Pancreas (tissue), 10 donors: ENCODE results near the gene ZBTB7C. TPM values are rescaled to one million over a fixed set of nuclear protein-coding genes. Genes with fewer than 3 reads are reported as not detected.

Experiments
- ATAC-seq, 4 donors: fragments of 200-7000 bp; cut with Tn5 transposase; one replicate each; pipeline versions ENCODE4 v1.8.0 to v1.9.1; 2020; ENCODE audit warnings: mild to moderate bottlenecking in 4 of 4, moderate library complexity in 4 of 4
- DNase-seq, 6 donors: peaks; one replicate each; pipeline ENCODE4 v3.0.0-alpha.2; 2020
- FAIRE-seq: peaks from 2 replicates; lab custom pipeline; 2012; peaks lifted over from hg19 to GRCh38; lab: Jason Lieb, UNC
- H3K27ac ChIP-seq, 4 donors: fragments of 200-600 bp; sonication (generic); 1 replicate in 3 of 4; 2 replicates in 1 of 4; pipeline versions ENCODE4 v1.5.0 to v1.8.0; 2020
- H3K27me3 ChIP-seq, 4 donors: fragments of 200-600 bp; one replicate each; pipeline ENCODE4 v1.8.0; 2021
- H3K36me3 ChIP-seq, 3 donors: fragments of 200-600 bp; sonication (generic) in 1 of 3; one replicate each; pipeline versions ENCODE4 v1.5.0 to v1.8.0; 2020 to 2021
- H3K4me1 ChIP-seq, 3 donors: fragments of 200-600 bp; one replicate each; pipeline ENCODE4 v1.8.0; 2021
- H3K4me3 ChIP-seq, 4 donors: fragments of 200-600 bp; sonication (generic) in 2 of 4; one replicate each; pipeline versions ENCODE4 v1.5.0 to v1.8.0; 2020 to 2021
- H3K9me3 ChIP-seq, 4 donors: fragments of 200-600 bp; one replicate each; pipeline ENCODE4 v1.8.0; 2021
- WGBS, 2 donors: extraction: QIAGEN DNeasy Blood & Tissue Kit; methylation state at CpG; one replicate each; pipeline ENCODE4 v1.1.7; 2013; 5-methylcytosine and 5-hydroxymethylcytosine counted together
- intact Hi-C, 3 donors: fragments of 100-400 bp; cut with DNase I; formaldehyde crosslinking; loops; one replicate each; pipeline versions ENCODE4 v1.11.1 to v1.14.2; 2022
- polyA plus RNA-seq, 2 donors: library from polyadenylated mRNA; stranded (reverse); fragments of 200-250 nt; gene quantifications; one replicate each; pipeline ENCODE4 v1.2.3, GENCODE V29; 2013
- total RNA-seq, 6 donors: library from RNA; stranded (reverse); fragmentation: NEBNext Ultra II Directional in 4 of 6; extraction: Animal tissue kit (Norgen Biotek cat#: 25700) in 4 of 6; gene quantifications; one replicate each; pipeline versions ENCODE4 v1.2.1 to v1.2.4, GENCODE V29; 2021 to 2023
- TF ChIP-seq, protein P1 (sequence below), 4 donors: fragments of 200-600 bp; sonication (generic) in 3 of 4; IDR thresholded peaks; one replicate each; pipeline versions ENCODE4 v1.5.0 to v1.8.0; 2021; ENCODE audit warnings: antibody characterized with exemption in 4 of 4
- donor health status: healthy with polysubstance abuse.
- donor health status: DM: no; HTN: no; CAD: no; lungs with moderate emphysema.
- donor health status: DM: no; HTN: no; CAD: no.
- donor health status: control.
- donor health status: control.
- donor health status: Bipolar disorder and iron deficiency.
- donor health status: DM: yes; HTN: yes; CAD: no.
- donor health status: DM: no; HTN: no; CAD: no.
- donor health status: DM: no; HTN: no; CAD: no.
- donor health status: DM: yes; HTN: yes; CAD: no.

Gene ZBTB7C
- total and polyA plus RNA-seq, 8 donors = 0.35 to 1.7 (median 0.91) TPM

DNA sequence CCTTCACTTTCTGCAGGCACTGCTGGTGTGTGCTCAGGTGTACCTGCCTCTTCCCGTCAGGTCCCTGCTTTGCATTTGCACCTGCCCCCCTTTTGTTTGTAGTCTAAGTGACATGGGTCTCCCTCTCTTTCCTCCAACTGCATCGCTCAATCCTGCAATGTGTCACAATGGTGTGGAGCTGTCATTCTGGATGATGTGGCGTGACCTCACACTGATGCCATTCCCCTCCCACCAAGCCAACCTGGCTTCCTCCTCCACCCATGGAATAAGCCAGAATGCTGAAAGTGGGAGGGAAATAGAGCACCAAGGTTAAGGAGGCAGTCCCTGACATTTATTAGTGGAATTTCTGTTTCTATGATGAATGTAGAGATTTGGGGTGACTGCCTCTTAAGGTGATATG is 156.7 kb downstream of the ZBTB7C start:
- no peak for ATAC-seq
- H3K36me3 ChIP-seq = no peaks in the 10 kb centered on the region
- no peak for FAIRE-seq
- H3K27me3 ChIP-seq = no peaks in the 10 kb centered on the region
- intact Hi-C loops = no loop called here
- DNase-seq = no peak
- no peaks in the 10 kb centered on the region for H3K9me3 ChIP-seq
- H3K4me1 ChIP-seq = no peaks in the 10 kb centered on the region
- no peak overlapping the region for H3K4me3 ChIP-seq
- TF ChIP-seq, protein P1, sequence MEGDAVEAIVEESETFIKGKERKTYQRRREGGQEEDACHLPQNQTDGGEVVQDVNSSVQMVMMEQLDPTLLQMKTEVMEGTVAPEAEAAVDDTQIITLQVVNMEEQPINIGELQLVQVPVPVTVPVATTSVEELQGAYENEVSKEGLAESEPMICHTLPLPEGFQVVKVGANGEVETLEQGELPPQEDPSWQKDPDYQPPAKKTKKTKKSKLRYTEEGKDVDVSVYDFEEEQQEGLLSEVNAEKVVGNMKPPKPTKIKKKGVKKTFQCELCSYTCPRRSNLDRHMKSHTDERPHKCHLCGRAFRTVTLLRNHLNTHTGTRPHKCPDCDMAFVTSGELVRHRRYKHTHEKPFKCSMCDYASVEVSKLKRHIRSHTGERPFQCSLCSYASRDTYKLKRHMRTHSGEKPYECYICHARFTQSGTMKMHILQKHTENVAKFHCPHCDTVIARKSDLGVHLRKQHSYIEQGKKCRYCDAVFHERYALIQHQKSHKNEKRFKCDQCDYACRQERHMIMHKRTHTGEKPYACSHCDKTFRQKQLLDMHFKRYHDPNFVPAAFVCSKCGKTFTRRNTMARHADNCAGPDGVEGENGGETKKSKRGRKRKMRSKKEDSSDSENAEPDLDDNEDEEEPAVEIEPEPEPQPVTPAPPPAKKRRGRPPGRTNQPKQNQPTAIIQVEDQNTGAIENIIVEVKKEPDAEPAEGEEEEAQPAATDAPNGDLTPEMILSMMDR (IDR thresholded peaks at IDR 0.05) = no peak
- H3K27ac ChIP-seq = no peak overlapping the region
- WGBS, 2 donors = 87 to 95% methylated on average over 3 of the region's 3 CpGs

DNA sequence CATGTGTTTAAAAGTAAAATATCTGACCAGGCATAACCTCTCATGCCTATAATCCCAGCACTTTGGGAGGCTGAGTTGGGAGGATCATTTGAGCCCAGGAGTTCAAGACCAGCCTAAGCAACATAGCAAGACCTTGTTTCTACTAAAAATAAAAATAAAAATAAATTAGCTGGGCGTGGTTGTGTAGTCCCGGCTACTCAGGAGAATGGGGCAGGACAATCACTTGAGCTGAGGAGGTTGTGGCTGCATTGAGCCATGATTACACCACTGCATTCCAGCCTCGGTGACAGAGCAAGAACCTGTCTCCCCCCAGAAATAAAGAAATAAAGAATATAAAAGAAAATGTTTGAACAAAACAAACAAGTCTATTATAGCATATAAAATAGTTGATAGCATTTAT is 158.3 kb downstream of the ZBTB7C start:
- H3K4me1 ChIP-seq = no peaks in the 10 kb centered on the region
- no peak for DNase-seq
- ATAC-seq = no peak
- H3K27me3 ChIP-seq = no peaks in the 10 kb centered on the region
- WGBS, 2 donors = 82 to 88% methylated on average over 3 of the region's 3 CpGs
- TF ChIP-seq, protein P1 (IDR thresholded peaks at IDR 0.05) = no peak
- no peak overlapping the region for H3K4me3 ChIP-seq
- H3K36me3 ChIP-seq = no peaks in the 10 kb centered on the region
- H3K27ac ChIP-seq = no peak overlapping the region
- H3K9me3 ChIP-seq = no peaks in the 10 kb centered on the region
- FAIRE-seq = no peak
- intact Hi-C loops = no loop called here

DNA sequence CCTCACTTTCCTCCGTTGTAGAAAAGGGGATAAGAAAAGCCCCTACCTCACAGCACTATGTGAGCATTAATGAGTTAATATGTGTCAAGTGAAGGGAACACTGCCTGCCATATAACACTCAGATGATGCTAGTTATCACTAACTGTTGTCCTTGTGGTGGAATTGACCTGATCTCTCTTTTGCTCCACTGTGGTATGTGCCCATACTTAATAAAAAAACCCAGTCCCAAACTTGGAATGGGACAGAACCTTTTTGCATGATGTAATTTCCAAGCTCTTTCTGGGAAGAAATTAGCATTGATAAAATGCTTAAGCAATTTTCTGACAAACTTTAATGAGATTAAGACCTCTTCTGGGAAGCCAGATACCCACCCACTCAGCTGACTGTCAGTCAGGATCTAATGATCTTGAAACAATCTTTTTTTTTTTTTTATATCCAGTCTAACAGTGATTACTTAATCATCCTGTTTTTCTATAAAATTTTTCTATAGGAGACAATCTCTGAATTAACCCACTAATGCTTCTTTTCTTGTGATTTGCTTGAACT is 158.7 kb downstream of the ZBTB7C start:
- FAIRE-seq = no peak
- no peaks in the 10 kb centered on the region for H3K9me3 ChIP-seq
- no peak for ATAC-seq
- no peak for DNase-seq
- H3K27ac ChIP-seq = no peak overlapping the region
- no peaks in the 10 kb centered on the region for H3K27me3 ChIP-seq
- H3K36me3 ChIP-seq = no peaks in the 10 kb centered on the region
- 80 to 85% methylated on average over 1 of the region's 1 CpG for WGBS, 2 donors
- H3K4me1 ChIP-seq = no peaks in the 10 kb centered on the region
- TF ChIP-seq, protein P1 (IDR thresholded peaks at IDR 0.05) = no peak
- no peak overlapping the region for H3K4me3 ChIP-seq
- intact Hi-C loops = no loop called here

DNA sequence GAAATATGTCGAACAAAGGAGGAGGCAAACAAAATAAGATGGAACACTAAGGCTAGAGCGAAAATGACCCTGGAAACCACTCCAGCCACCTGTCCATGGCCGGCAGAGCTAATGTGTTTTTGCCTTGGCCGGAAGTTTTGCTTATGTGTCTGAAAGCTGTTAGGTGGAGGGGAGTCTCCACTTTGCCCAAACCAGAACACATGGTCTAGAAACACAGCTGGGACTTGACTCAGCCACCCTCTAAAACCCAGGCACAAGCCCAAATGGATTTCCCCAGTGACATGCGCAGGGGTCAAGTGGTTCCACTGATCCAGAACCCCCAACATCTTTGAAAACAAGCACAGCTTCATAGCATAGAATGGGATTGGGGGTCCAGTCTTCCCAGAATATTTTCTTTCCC is 159.3 kb downstream of the ZBTB7C start:
- Histone ChIP-seq H3K4me1 (no peaks in the 10 kb centered on the region), H3K27ac (no peak overlapping the region), H3K36me3 (no peaks in the 10 kb centered on the region), H3K4me3 (no peak overlapping the region), H3K9me3 (no peaks in the 10 kb centered on the region), H3K27me3 (no peaks in the 10 kb centered on the region)
- WGBS, 2 donors = 73 to 76% methylated on average over 5 of the region's 5 CpGs
- no peak for FAIRE-seq
- TF ChIP-seq, protein P1 (IDR thresholded peaks at IDR 0.05) = no peak
- intact Hi-C loops = no loop called here
- no peak for DNase-seq
- no peak for ATAC-seq

DNA sequence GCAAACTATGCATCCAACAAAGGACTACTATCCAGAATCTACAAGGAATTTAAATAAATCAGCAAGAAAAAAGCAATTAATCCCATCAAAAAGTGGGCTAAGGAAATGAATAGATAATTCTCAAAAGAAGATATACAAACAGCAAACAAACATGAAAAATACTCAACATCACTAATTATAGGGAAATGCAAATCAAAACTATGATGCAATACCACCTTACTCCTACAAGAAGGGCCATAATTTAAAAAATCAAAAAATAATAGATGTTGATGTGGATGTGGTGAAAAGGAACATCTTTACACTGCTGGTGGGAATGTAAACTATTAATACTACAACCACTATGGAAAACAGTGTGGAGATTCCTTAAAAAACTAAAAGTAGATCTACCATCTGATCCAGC is 164.7 kb downstream of the ZBTB7C start:
- H3K36me3 ChIP-seq = no peaks in the 10 kb centered on the region
- no peaks in the 10 kb centered on the region for H3K9me3 ChIP-seq
- H3K4me3 ChIP-seq = no peak overlapping the region
- FAIRE-seq (no peak), ATAC-seq (no peak), DNase-seq (no peak)
- TF ChIP-seq, protein P1 (IDR thresholded peaks at IDR 0.05) = no peak
- H3K27me3 ChIP-seq = no peaks in the 10 kb centered on the region
- no peaks in the 10 kb centered on the region for H3K4me1 ChIP-seq
- intact Hi-C loops = no loop called here
- H3K27ac ChIP-seq = no peak overlapping the region
